Omental fat pad (tissue), 4 donors: ENCODE measurements around the gene PHYKPL. TPM values are rescaled to one million over a fixed set of nuclear protein-coding genes. Genes with fewer than 3 reads are reported as not detected.
"Not testable (repeated sequence)": the region's sequence is repeated elsewhere in the genome, so short reads cannot be mapped to it uniquely, and the experiment has no call there.

Experiments
- ATAC-seq: fragments of 150-250 bp; one replicate; pipeline ENCODE4 v1.9.1; 2016; ENCODE audit warnings: mild to moderate bottlenecking, moderate library complexity; ENCODE audit not compliant: low FRiP score
- DNase-seq: peaks from one replicate; pipeline ENCODE4 v3.0.0-alpha.2; 2019; ENCODE audit warnings: low spot score
- CTCF ChIP-seq, 3 donors: fragments of 450-650 bp; IDR thresholded peaks; one replicate each; pipeline ENCODE4 v1.5.1; 2016 to 2017; ENCODE audit warnings: antibody characterized with exemption in 3 of 3, mild to moderate bottlenecking in 3 of 3, moderate library complexity in 2 of 3
- total RNA-seq, 4 donors: library from RNA; depleted of rRNA; stranded (reverse); fragments of >200 nt; gene quantifications; one replicate each; pipeline ENCODE4 v1.1.0, GENCODE V29; 2016

Gene PHYKPL
- total RNA-seq, 4 donors from 2014 or later = 62.3 to 104 (median 82.0) TPM

- no peak for TF ChIP-seq CTCF (IDR thresholded peaks at IDR 0.05)
- peak; percentile 84 for DNase-seq
- no peak for ATAC-seq
Measured at GRCh38 chr5:178234750-178235587, 2.4 kb upstream of the PHYKPL start.

GRCh38 chr5:178234121-178234749, 1.6 kb upstream of the PHYKPL start:
- DNase-seq (no peak), ATAC-seq (no peak)
- TF ChIP-seq CTCF (IDR thresholded peaks at IDR 0.05) = no peak

GRCh38 chr5:178232920-178233429, 373 bp upstream of the PHYKPL start:
- no peak for TF ChIP-seq CTCF (IDR thresholded peaks at IDR 0.05)
- ATAC-seq (peak; percentile 2), DNase-seq (no peak)

- no peak for DNase-seq
- TF ChIP-seq CTCF (IDR thresholded peaks at IDR 0.05) = no peak
- ATAC-seq = peak; percentile 4
Measured at GRCh38 chr5:178231539-178232123, 971 bp downstream of the PHYKPL start.

GRCh38 chr5:178230879-178231538, 1.6 kb downstream of the PHYKPL start:
- DNase-seq = no peak
- peak; percentile 18 for ATAC-seq
- no peak for TF ChIP-seq CTCF (IDR thresholded peaks at IDR 0.05)

- ATAC-seq = no peak
- no peak for TF ChIP-seq CTCF (IDR thresholded peaks at IDR 0.05)
- DNase-seq = no peak
Measured at GRCh38 chr5:178229861-178230260, 2.7 kb downstream of the PHYKPL start.

GRCh38 chr5:178229111-178229510, 3.5 kb downstream of the PHYKPL start:
- ATAC-seq, DNase-seq: not testable (repeated sequence)
